GM19023 (cell line): ENCODE results near the gene TMEM53.

ENCODE experiments used
- ATAC-seq: cut with Tn5 transposase; IDR thresholded peaks from one replicate; pipeline ENCODE4 v1.9.1; 2021; ENCODE audit warnings: mild to moderate bottlenecking, moderate library complexity; ENCODE audit not compliant: unreplicated experiment

TMEM53 gene

DNA sequence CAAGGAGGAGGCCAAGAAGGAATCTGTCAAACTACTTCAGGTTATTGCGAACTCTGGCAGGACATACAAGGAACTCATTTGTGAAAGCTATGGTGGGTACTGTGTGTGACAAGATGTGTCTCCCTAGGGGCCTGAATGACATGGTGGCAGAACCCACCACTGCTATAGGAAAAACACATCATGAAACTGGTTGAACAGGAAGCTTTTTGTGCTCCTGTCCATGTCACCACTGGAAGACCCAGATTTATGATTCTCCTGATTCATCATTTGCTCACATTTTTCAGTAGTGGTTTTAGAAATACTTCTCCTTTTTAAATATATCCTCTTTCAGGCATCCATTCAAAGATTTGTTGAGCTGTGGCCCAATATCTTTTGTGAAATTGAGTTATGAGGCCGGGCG, 23.9 kb upstream of the TMEM53 start:
- no peak for ATAC-seq

DNA sequence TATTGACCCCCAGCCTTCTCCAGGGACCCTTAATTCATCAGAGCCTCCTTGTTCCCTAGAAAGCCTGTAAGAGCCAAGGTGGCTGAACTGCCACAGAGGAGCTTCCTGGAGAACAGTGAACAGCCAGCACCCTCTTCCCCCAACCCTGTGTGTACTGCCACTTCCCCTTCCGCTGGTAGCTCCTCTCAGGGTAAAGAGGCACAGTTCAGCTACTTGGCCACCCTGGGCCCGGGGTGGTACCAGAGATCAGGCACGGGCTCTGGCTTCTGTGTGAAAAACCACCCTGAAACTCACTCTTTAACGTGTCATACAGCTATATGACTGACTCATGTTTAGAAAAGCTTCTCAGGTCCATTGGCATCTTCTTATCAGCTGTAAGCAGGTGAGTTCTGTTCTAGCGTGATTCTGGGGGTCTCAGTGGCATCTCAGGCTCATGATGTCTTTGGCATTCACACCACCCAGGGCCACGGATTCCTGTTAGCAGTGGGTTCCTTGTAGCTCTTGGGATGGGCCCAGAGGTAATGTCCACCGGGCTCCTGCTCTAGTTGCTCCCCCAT, 22.6 kb upstream of the TMEM53 start:
- ATAC-seq = no peak

DNA sequence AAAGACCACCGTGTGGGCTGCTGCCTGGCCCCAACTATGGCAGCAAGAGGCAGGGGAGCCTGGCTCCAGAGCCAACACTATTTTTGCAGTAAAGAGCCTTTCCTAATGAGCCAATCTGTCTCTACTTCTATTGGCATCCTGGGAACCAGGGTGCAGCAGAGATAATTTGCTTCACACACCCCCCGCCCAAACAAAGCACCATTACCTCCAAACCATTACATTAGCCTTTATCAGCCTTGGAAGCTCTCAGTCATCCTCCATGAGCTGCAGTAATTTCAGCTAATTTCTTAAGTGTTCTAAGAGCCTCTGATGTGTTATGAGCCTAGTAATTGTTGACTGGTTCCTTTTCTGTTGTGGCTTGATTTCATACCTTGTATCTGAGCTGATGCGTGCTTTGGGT, 21.8 kb upstream of the TMEM53 start:
- no peak for ATAC-seq

DNA sequence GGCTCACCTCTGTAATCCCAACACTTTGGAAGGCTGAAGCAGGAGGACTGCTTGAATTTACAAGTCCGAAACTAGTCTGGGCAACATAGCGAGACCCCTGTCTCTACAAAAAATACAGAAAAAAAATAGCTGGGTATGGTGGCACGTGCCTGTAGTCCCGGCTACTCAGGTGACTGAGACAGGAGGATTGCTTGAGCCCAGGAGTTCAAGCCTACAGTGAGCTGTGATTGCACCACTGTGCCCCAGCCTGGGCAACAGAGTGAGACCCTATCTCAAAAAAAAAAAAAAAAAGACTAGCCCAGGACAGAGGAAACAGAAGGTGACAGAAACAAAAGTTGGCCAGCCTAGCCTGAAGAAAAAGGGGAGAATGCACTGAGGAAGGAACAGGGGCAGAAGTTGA, 21.4 kb upstream of the TMEM53 start:
- no peak for ATAC-seq

DNA sequence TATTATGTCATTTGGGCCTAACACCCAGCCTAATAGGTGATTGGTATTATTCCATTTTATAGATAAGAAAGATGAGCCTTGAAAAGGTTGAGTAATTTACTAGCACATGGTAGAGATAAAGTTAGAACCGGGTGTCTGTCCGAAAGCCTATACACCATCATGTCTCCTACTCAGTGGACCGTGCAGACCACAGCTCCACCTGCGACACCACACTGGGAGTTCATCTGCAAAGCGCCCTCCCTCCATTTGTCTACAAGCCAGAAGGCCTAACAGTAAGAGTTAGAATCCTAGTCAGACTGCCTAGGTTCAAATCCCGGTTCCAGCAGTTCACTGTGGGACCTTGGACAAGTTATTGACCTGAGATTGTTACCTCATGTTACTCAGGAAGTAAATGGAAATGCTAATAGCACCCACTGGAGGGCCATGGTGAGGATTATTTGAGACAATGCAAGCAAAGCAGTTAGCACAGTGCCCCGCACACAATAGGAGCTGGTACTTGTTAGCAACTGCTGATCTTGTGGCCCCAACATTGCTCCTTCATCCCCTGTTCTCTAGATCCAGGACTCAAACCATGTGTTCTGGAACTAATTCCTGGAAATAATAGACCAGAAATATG, 20.7 kb upstream of the TMEM53 start:
- peak; percentile 69 for ATAC-seq

DNA sequence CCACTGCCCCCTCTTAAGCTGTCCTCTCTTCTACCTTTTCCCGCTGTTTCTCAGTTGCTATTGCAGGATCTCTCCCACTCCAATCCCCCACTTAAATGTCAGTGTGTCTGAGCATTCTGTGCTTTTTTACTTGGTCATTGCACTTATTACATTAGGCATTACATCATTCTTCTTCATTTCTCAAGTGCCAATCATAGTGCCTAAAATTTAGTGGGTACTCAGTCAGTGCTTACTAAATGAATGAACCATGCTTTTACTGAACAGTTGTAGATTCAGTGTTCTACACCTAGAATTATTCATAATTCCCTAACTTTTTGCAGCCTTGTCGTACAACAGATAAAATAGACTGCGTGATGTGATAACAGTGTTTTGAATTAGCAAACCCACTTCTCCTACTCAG, 19.6 kb upstream of the TMEM53 start:
- no peak for ATAC-seq

DNA sequence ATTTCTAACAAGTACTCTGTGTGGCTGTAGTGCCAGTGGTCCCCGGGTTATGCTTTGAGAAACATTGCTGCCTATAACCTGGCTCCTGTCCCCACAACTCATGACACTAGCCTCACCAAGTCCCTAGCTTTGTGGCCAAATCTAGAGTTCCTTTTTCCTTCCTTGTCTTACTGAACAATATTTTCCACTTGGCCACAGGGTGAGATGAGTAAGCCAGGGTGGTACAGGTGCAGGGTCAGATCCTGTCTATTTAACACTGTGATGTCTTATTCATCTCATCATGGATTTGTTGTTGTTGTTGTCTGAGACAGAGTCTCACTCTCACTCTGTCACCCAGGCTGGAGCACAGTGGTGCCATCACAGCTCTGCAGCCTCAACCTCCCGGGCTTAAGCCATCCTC, 18.9 kb upstream of the TMEM53 start:
- ATAC-seq = no peak

DNA sequence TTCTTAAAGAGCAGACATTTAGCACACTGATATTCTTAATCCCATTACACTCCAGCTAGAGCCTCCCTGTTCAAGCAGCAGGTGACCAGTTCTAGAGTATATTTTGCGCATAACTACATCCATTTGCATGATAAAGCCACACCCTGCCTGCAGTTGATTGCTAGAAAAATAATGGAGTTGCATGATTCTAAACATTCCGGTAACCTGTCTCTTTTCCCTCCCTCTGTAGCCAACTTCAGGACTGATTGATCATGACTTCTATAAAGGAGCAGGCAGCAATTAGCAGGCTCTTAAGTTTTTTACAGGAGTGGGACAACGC, 15.1 kb upstream of the TMEM53 start:
- no peak for ATAC-seq

DNA sequence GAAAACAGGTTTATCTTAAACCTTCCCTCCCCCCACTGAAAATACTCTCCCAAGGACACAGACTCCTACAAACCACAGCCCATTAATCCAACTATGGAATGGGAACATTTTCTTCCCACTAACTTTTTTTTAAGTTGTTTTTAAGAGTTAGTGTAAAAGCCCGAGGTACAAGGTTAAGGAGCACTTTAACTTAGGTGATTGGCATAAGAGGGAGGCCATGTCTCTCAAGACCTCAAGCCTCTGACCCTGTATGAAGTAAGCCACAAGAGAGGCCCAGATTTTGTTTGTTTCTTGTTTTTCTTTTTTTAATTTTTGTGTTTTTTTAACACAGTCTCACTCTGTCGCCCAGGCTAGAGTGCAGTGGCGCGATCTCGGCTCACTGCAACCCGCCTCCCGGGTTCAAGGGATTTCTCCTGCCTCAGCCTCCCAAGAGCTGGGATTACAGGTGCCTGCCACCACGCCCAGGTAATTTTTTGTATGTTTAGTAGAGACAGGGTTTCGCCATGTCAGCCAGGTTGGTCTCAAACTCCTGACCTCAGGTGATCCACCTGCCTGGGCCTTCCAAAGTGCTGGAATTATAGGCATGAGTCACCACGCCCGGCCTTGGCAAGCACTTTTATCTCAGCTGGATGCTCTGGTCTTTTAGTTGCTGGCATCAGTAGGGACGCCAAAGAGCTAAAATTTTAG, 14.6 kb upstream of the TMEM53 start:
- ATAC-seq = no peak

DNA sequence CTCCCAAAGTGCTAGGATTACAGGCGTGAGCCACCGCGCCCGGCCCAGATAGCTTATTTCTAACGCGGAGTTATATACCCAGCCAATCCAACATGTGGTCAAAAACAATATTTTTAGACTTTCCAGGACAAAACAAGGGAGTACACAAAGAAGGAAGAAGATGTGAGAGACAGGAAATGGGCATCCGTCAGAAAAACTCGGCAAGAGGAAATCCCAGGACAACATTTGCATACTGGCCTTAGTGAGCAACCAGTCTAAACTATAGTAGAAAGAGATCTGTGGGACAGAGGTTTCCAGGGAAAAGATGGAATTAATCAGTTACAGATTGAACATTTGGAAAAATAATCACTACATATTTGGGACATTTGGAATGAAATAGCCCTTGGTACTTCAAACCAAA, 11.6 kb upstream of the TMEM53 start:
- no peak for ATAC-seq

DNA sequence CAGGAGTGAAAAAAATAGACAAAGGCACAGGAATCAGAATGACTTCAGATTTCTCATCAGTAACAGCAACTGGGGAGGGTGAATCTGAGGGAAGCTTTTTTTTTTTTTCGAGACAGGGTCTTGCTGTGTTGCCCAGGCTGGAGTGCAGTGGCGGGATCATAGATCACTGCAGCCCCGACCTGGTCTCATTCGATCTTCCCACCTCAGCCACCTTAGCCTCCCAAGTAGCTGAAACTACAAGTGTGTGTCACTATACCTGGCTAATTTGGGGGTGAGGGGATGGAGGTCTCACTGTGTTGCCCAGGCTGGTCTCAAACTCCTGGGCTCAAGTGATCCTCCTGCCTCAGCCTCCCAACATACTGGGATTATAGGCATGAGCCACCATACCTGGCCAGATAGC, 10.9 kb upstream of the TMEM53 start:
- ATAC-seq = no peak

DNA sequence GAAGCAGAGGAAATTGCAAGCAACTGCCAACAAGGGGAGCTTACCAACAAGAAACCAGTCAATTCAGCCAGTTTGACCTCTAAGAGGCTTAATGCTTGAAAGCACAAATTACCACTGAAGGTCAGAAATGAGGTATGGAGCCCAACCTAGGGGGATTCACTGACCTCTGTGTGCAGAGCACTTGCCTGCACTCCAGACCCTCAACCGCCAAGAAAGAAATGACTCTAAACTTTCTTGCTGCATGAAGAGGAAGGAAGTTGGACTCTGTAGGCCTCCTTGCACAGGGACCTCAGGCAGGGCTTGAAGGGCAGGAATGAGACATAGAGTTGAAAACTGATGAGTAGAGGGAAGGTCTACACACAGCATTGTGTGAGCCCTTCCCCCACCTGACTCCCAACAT, 10.2 kb upstream of the TMEM53 start:
- ATAC-seq = peak; percentile 88

DNA sequence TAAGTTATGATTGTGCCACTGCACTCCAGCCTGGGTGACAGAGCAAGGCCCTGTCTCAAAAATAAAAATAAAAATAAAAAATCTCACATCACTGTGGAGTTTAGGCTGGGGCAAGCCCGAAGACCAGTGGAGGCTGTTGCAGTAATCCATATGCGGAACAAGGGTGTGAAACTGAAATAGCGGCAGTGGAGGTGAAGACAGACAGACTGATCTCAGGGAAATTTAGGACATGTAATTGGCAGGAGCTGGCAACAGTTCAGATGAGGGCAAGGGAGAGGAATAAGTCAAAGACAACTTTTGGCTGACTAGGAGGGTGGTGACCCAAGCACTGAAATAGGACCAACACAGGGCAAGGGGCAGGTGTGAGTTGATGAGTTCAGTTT, 8.6 kb upstream of the TMEM53 start:
- no peak for ATAC-seq

DNA sequence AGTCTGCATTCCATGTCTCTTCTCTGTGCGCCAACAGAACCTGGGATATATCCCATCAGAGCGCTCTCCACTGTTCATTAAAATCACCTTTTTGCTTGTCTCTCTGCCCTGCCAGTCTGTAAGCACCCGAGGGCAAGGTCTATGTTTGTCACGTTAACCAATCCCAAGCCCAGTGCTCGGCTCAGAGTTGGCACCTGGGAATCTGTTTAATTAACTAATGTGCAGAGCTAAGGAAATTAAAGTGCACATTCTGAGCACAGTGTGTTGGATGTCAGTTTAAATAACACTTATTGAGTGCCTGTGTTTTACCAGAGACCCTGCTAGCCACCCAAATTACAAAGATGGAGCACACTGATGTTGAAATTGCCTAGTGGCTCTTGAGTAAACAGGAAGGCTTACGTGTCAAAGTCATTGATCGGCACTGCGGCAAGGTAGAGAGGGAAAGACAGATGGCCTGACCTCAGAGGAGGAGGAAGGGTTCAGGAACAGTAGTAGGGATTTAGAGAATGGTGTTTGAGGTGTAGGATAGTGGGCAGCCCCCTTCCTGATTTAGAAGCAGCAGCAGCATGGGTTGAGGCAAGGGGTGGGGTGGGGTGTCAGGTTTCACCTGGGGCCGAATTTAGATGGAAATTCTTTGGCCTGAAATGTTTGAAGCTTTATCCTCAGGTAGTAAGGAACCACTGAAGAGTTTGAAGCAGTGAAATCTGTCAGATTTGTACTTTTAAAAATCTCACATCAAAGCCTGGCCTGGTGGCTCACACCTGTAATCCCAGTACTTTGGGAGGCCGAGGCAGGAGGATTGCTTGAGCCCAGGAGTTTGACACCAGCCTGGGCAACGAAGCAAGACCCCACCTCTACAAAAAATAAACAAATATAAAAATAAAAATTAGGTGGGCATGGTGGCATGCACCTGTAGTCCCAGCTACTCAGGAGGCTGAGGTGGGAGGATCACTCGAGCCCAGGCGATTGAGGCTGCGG, 7.9 kb upstream of the TMEM53 start:
- no peak for ATAC-seq

DNA sequence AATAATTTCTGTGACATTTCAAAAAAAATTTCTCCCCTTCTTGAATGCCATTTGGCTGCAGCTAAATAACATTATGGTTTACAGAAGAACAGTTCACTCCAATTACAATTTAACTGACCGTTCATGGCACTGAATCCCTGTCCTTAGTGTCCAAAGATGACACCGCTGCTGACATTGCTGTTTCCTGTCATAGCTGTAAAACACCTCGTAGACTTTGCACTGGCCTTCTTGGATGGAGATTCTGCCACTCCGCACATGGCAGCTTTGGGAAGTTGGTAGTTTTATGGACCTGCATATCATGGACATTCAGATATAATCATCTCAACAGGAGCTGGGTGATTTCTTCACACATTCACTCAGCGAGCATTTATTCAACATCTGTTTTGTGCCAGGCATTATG, 5.2 kb upstream of the TMEM53 start:
- no peak for ATAC-seq

DNA sequence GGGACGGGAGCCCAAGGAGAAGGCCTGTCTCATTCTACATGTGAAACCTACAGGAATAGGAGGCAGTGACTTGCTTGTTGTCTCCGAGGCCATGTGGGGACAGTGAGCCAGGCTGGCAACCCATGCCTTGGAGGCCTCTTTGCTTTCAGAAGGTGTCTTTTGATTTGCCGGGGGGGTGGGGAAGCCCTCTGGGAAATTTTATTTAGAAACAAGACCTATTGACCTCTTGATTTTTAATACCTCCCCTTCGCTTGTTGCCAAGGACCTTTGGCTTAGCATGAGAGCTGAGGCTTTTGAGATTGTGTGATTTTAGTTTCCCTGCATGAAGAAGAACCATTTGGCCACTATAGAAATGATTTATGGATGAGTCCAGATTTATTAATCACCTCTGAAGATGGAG, 4.3 kb upstream of the TMEM53 start:
- no peak for ATAC-seq

DNA sequence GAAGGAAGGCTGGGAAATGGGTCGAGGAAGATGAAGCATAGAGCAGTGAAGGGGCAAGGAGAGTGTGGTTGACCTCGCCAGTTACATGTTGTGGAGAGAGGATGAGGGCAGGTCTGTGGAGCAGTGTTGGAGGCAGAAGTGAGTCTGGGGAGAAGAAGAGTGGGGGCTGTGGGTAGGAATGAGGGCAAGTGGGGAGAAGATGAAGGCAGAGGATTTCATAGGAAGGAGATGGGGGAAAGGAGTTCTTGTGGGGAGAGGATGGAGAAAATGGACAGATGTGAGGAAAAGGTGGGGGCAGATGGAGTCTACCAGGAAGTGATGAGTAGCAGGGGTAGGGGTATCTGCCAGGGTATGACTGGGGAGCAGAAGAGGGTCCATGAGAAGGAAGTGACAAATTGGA, 3.8 kb upstream of the TMEM53 start:
- ATAC-seq = no peak

DNA sequence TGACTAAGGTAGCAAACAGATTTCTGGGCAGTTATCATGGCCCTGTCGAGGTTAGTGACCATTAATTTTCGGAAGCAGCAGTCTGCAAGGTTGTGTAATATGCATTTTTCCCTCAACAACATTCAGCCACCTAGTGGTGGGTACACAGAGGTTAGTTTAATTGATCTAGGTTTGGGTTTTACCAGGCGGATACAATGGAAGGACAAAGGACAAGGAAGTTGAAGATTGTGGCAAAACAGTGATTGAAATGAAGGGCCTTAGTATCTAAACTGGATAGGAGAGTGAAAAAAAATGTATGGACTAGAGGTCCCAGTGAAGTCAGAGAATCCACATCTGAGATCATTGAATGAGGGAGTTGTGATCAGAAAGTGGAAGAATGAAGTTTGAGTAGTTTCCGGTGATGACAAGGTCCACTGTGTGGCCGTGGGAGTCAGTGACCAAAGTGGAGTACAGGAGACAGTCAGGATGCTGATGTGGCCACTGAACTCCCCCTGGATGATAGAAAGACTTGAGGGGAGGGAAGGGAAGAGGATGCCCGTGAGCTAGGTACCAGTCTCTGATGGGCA, 3.0 kb upstream of the TMEM53 start:
- ATAC-seq = no peak

DNA sequence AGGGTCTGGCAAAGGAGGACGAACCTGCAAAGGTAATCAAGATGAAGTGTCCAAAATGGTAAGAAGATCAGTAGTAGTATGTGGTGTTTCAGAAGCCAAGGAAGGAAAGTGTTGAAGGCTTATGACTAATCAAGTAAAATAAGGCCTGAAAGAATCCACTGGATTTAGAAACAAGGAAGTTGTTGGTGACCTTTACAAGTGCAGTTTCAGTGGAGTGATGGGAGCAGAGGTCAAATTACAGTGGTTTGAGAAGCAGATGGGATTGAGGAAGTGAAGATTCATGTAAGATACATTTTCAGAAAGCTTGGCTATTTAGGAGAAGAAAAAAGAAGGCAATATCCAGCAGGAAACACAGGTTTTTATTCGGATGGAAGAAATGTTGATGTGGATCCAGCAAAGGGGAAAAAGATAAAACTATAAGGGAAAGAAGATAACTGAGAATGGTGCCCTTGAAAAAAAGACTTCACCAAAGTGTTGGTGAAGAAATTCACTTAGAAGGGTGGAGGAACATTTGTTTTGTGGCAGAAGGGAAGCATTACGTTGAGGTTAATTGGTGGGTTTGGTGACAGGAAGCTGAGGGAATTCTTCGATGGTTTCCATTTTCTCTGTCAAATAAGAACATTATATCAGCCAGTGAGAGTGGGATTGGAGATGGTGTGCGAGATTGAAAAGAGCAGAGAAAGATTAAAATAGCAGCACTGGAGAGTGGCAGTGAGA, 2.4 kb upstream of the TMEM53 start:
- ATAC-seq = no peak

DNA sequence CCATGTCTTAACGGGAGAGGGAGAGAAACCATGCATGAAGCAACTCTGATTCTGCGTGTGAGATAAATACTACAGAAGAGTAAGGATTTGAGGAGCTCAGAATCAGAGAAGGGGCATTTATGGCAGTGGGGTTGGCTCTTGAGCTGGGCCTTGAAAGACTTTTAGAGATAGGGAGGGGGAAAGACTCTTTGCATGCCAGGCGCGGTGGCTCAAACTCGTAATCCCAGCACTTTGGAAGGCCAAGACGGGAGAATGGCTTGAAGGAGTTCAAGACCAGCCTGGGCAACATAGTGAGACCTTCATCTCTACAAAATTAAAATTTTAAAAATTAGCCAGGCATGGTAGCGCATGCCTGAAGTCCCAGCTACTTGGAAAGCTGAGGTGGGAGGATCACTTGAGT, 905 bp upstream of the TMEM53 start:
- ATAC-seq = no peak

DNA sequence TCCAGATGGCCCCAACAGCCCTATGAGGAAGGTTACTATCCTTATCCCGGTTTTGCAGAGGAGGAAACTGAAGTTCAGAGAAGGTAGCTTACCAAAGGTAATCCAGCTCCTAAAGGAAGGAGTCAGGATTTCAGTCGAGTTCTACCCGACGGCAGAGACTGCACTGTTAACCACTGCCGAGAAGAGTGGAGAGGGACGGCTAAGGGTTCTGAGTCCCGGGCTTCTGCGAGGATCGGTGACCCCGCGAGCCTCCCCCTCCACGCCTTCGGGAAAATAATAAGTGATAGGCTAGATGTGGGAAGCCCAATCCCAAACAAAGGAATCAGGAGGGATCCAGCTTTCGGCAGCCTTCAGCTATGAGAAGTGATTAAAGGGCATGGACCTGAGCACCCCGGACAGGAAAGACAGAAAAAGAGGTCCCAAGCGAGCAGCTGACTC, 587 bp downstream of the TMEM53 start:
- peak; percentile 1 for ATAC-seq
